ENCODE measurements around the gene RSU1.

The RSU1 gene

GRCh38 chr10:16639471-16639870, 177.8 kb downstream of the RSU1 start:
- Histone ChIP-seq H3K4me3 (ENCODE audit: insufficient read depth, low read depth, low read length) (no peak overlapping the region), H3K36me3 (ENCODE audit: control insufficient read depth, insufficient read depth, low read length) (no peaks in the 10 kb centered on the region), H3K27me3 (ENCODE audit: control insufficient read depth, insufficient read depth, low read length, poor library complexity, severe bottlenecking) (no peaks in the 10 kb centered on the region), H3K4me1 (ENCODE audit: control insufficient read depth, insufficient read depth, low read length) (no peaks in the 10 kb centered on the region), H3K9me3 (ENCODE audit: control insufficient read depth, low read length) (no peaks in the 10 kb centered on the region), H3K27ac (ENCODE audit: insufficient read depth, low read depth, low read length, poor library complexity, severe bottlenecking) (no peak overlapping the region)
- WGBS, 2 experiments = 94 to 96% methylated on average over 3 of the region's 4 CpGs

- WGBS, 2 experiments = 94 to 95% methylated on average over 5 of the region's 5 CpGs
- no peak overlapping the region for H3K27ac ChIP-seq (ENCODE audit: insufficient read depth, low read depth, low read length, poor library complexity, severe bottlenecking)
- no peaks in the 10 kb centered on the region for H3K27me3 ChIP-seq (ENCODE audit: control insufficient read depth, insufficient read depth, low read length, poor library complexity, severe bottlenecking)
- no peaks in the 10 kb centered on the region for H3K36me3 ChIP-seq (ENCODE audit: control insufficient read depth, insufficient read depth, low read length)
- H3K4me1 ChIP-seq (ENCODE audit: control insufficient read depth, insufficient read depth, low read length) = no peaks in the 10 kb centered on the region
- H3K4me3 ChIP-seq (ENCODE audit: insufficient read depth, low read depth, low read length) = no peak overlapping the region
- H3K9me3 ChIP-seq (ENCODE audit: control insufficient read depth, low read length) = no peaks in the 10 kb centered on the region
Measured at GRCh38 chr10:16632996-16633395, 184.2 kb downstream of the RSU1 start.

GRCh38 chr10:16626697-16627096, 190.5 kb downstream of the RSU1 start:
- 90 to 94% methylated on average over 5 of the region's 5 CpGs for WGBS, 2 experiments

GRCh38 chr10:16612981-16613355, 204.3 kb downstream of the RSU1 start:
- H3K27me3 ChIP-seq (ENCODE audit: control insufficient read depth, insufficient read depth, low read length, poor library complexity, severe bottlenecking) = no peaks in the 10 kb centered on the region

More at GRCh38 chr10:16626697-16627096, 190.5 kb downstream of the RSU1 start:
- H3K27me3 ChIP-seq (ENCODE audit: control insufficient read depth, insufficient read depth, low read length, poor library complexity, severe bottlenecking) = no peaks in the 10 kb centered on the region
- no peak overlapping the region for H3K4me3 ChIP-seq (ENCODE audit: insufficient read depth, low read depth, low read length)
- no peaks in the 10 kb centered on the region for H3K4me1 ChIP-seq (ENCODE audit: control insufficient read depth, insufficient read depth, low read length)
- no peak overlapping the region for H3K27ac ChIP-seq (ENCODE audit: insufficient read depth, low read depth, low read length, poor library complexity, severe bottlenecking)
- no peaks in the 10 kb centered on the region for H3K9me3 ChIP-seq (ENCODE audit: control insufficient read depth, low read length)
- no peaks in the 10 kb centered on the region for H3K36me3 ChIP-seq (ENCODE audit: control insufficient read depth, insufficient read depth, low read length)

GRCh38 chr10:16612115-16612980, 204.9 kb downstream of the RSU1 start:
- H3K36me3 ChIP-seq (ENCODE audit: control insufficient read depth, insufficient read depth, low read length) = no peaks in the 10 kb centered on the region
- WGBS, 2 experiments = 75 to 88% methylated on average over 5 to 7 of the region's 7 CpGs
- H3K4me1 ChIP-seq (ENCODE audit: control insufficient read depth, insufficient read depth, low read length) = no peaks in the 10 kb centered on the region

More at GRCh38 chr10:16612981-16613355, 204.3 kb downstream of the RSU1 start:
- Histone ChIP-seq H3K4me1 (ENCODE audit: control insufficient read depth, insufficient read depth, low read length) (no peaks in the 10 kb centered on the region), H3K36me3 (ENCODE audit: control insufficient read depth, insufficient read depth, low read length) (no peaks in the 10 kb centered on the region), H3K9me3 (ENCODE audit: control insufficient read depth, low read length) (no peaks in the 10 kb centered on the region), H3K27ac (ENCODE audit: insufficient read depth, low read depth, low read length, poor library complexity, severe bottlenecking) (no peak overlapping the region), H3K4me3 (ENCODE audit: insufficient read depth, low read depth, low read length) (no peak overlapping the region)
- WGBS, 2 experiments = 95 to 98% methylated on average over 2 of the region's 2 CpGs

GRCh38 chr10:16611037-16611436, 206.2 kb downstream of the RSU1 start:
- Histone ChIP-seq H3K4me3 (ENCODE audit: insufficient read depth, low read depth, low read length) (no peak overlapping the region), H3K36me3 (ENCODE audit: control insufficient read depth, insufficient read depth, low read length) (no peaks in the 10 kb centered on the region), H3K4me1 (ENCODE audit: control insufficient read depth, insufficient read depth, low read length) (no peaks in the 10 kb centered on the region), H3K27ac (ENCODE audit: insufficient read depth, low read depth, low read length, poor library complexity, severe bottlenecking) (no peak overlapping the region), H3K27me3 (ENCODE audit: control insufficient read depth, insufficient read depth, low read length, poor library complexity, severe bottlenecking) (no peaks in the 10 kb centered on the region), H3K9me3 (ENCODE audit: control insufficient read depth, low read length) (no peaks in the 10 kb centered on the region)
- 87 to 94% methylated on average over 7 of the region's 7 CpGs for WGBS, 2 experiments

More at GRCh38 chr10:16612115-16612980, 204.9 kb downstream of the RSU1 start:
- H3K4me3 ChIP-seq (ENCODE audit: insufficient read depth, low read depth, low read length) = no peak overlapping the region
- H3K27me3 ChIP-seq (ENCODE audit: control insufficient read depth, insufficient read depth, low read length, poor library complexity, severe bottlenecking) = no peaks in the 10 kb centered on the region
- no peak overlapping the region for H3K27ac ChIP-seq (ENCODE audit: insufficient read depth, low read depth, low read length, poor library complexity, severe bottlenecking)
- no peaks in the 10 kb centered on the region for H3K9me3 ChIP-seq (ENCODE audit: control insufficient read depth, low read length)

GRCh38 chr10:16609211-16609610, 208.0 kb downstream of the RSU1 start:
- no peaks in the 10 kb centered on the region for H3K36me3 ChIP-seq (ENCODE audit: control insufficient read depth, insufficient read depth, low read length)
- no peak overlapping the region for H3K4me3 ChIP-seq (ENCODE audit: insufficient read depth, low read depth, low read length)
- WGBS, 2 experiments = 92 to 96% methylated on average over 8 of the region's 8 CpGs
- no peak overlapping the region for H3K27ac ChIP-seq (ENCODE audit: insufficient read depth, low read depth, low read length, poor library complexity, severe bottlenecking)
- no peaks in the 10 kb centered on the region for H3K27me3 ChIP-seq (ENCODE audit: control insufficient read depth, insufficient read depth, low read length, poor library complexity, severe bottlenecking)
- no peaks in the 10 kb centered on the region for H3K4me1 ChIP-seq (ENCODE audit: control insufficient read depth, insufficient read depth, low read length)
- no peaks in the 10 kb centered on the region for H3K9me3 ChIP-seq (ENCODE audit: control insufficient read depth, low read length)

- H3K27me3 ChIP-seq (ENCODE audit: control insufficient read depth, insufficient read depth, low read length, poor library complexity, severe bottlenecking) = no peaks in the 10 kb centered on the region
- H3K36me3 ChIP-seq (ENCODE audit: control insufficient read depth, insufficient read depth, low read length) = no peaks in the 10 kb centered on the region
- no peaks in the 10 kb centered on the region for H3K4me1 ChIP-seq (ENCODE audit: control insufficient read depth, insufficient read depth, low read length)
- H3K27ac ChIP-seq (ENCODE audit: insufficient read depth, low read depth, low read length, poor library complexity, severe bottlenecking) = no peak overlapping the region
- WGBS, 2 experiments = 94 to 95% methylated on average over 8 of the region's 8 CpGs
- no peak overlapping the region for H3K4me3 ChIP-seq (ENCODE audit: insufficient read depth, low read depth, low read length)
- no peaks in the 10 kb centered on the region for H3K9me3 ChIP-seq (ENCODE audit: control insufficient read depth, low read length)
Measured at GRCh38 chr10:16606923-16607322, 210.3 kb downstream of the RSU1 start.

GRCh38 chr10:16606421-16606820, 210.8 kb downstream of the RSU1 start:
- Histone ChIP-seq H3K27me3 (ENCODE audit: control insufficient read depth, insufficient read depth, low read length, poor library complexity, severe bottlenecking) (no peaks in the 10 kb centered on the region), H3K9me3 (ENCODE audit: control insufficient read depth, low read length) (no peaks in the 10 kb centered on the region), H3K4me3 (ENCODE audit: insufficient read depth, low read depth, low read length) (no peak overlapping the region), H3K4me1 (ENCODE audit: control insufficient read depth, insufficient read depth, low read length) (no peaks in the 10 kb centered on the region), H3K36me3 (ENCODE audit: control insufficient read depth, insufficient read depth, low read length) (no peaks in the 10 kb centered on the region), H3K27ac (ENCODE audit: insufficient read depth, low read depth, low read length, poor library complexity, severe bottlenecking) (no peak overlapping the region)
- WGBS, 2 experiments = 96 to 97% methylated on average over 6 of the region's 6 CpGs

GRCh38 chr10:16603308-16603707, 213.9 kb downstream of the RSU1 start:
- no peaks in the 10 kb centered on the region for H3K9me3 ChIP-seq (ENCODE audit: control insufficient read depth, low read length)
- H3K4me3 ChIP-seq (ENCODE audit: insufficient read depth, low read depth, low read length) = no peak overlapping the region
- no peaks in the 10 kb centered on the region for H3K27me3 ChIP-seq (ENCODE audit: control insufficient read depth, insufficient read depth, low read length, poor library complexity, severe bottlenecking)
- no peak overlapping the region for H3K27ac ChIP-seq (ENCODE audit: insufficient read depth, low read depth, low read length, poor library complexity, severe bottlenecking)
- no peaks in the 10 kb centered on the region for H3K4me1 ChIP-seq (ENCODE audit: control insufficient read depth, insufficient read depth, low read length)
- no peaks in the 10 kb centered on the region for H3K36me3 ChIP-seq (ENCODE audit: control insufficient read depth, insufficient read depth, low read length)
- WGBS, 2 experiments = 92 to 100% methylated on average over 2 of the region's 2 CpGs

Measured in ectodermal cell (in vitro differentiated cells).